ENCODE measurements around the gene KRT83.

DNA sequence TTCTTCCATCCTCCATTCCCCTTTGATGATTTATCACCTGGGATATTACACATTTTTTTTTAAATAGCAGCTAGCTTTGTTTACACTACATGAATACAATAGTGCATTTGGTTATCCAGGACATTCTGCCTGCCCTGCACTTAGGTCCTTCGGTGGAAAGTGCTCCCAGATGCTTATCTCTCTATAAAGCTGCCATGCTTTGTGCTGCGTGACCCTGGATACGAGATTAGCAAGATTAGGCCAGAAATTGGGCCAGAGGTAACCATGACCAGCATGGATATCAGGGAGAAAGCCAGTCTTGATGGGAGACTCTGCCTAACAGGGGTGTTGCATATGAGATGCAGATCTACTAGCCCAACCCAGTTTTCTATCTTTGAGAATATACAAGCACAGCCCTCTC is 12.1 kb upstream of the KRT83 start:
- TF ChIP-seq, protein P1, sequence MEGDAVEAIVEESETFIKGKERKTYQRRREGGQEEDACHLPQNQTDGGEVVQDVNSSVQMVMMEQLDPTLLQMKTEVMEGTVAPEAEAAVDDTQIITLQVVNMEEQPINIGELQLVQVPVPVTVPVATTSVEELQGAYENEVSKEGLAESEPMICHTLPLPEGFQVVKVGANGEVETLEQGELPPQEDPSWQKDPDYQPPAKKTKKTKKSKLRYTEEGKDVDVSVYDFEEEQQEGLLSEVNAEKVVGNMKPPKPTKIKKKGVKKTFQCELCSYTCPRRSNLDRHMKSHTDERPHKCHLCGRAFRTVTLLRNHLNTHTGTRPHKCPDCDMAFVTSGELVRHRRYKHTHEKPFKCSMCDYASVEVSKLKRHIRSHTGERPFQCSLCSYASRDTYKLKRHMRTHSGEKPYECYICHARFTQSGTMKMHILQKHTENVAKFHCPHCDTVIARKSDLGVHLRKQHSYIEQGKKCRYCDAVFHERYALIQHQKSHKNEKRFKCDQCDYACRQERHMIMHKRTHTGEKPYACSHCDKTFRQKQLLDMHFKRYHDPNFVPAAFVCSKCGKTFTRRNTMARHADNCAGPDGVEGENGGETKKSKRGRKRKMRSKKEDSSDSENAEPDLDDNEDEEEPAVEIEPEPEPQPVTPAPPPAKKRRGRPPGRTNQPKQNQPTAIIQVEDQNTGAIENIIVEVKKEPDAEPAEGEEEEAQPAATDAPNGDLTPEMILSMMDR (IDR thresholded peaks at IDR 0.05) = no peak
- no peak for TF ChIP-seq POLR2A (IDR thresholded peaks at IDR 0.05)

Data from tibial nerve (tissue), 3 donors.